HepG2 (cell line): ENCODE results near the gene HS6ST1. TPM values are rescaled to one million over a fixed set of nuclear protein-coding genes. Genes with fewer than 3 reads are reported as not detected.

Experiments used
- ATAC-seq: fragments of 200-7000 bp; cut with Tn5 transposase; 3 replicates; pipeline ENCODE4 v1.9.1; 2020; ENCODE audit warnings: mild to moderate bottlenecking, moderate library complexity
- BruUV-seq: library from RNA; stranded (reverse); fragments of 400-500 nt; replicated peaks from 2 replicates; lab custom pipeline; 2021; lab: Mats Ljungman, UMichigan
- CTCF ChIA-PET: fragments of 300-600 bp; formaldehyde crosslinking; extraction: SDS; loops from one replicate; lab custom pipeline; 2021; ENCODE audit warnings: low total read pairs, inconsistent platforms, low intra/inter-chr PET ratio; lab: Yijun Ruan, JAX
- POLR2A ChIA-PET: fragments of 350-600 bp; sonication (Branson Sonifier 250); formaldehyde crosslinking; loops from one replicate; lab custom pipeline; 2020; ENCODE audit warnings: antibody characterized with exemption, inconsistent platforms; lab: Yijun Ruan, JAX
- DNase-seq: peaks from one replicate; pipeline ENCODE4 v3.0.0-alpha.2; 2015; ENCODE audit warnings: low spot score
- FAIRE-seq: peaks from 3 replicates; lab custom pipeline; 2011; peaks lifted over from hg19 to GRCh38; lab: Jason Lieb, UNC
- H2AFZ ChIP-seq: one replicate; pipeline ENCODE4 v1.6.1; 2011; ENCODE audit warnings: low read length, inconsistent platforms
- H3K27ac ChIP-seq: fragments of 300-600 bp; 3 replicates; pipeline ENCODE4 v1.8.0; 2011; ENCODE audit warnings: mixed run types, mild to moderate bottlenecking, mixed read lengths, low read length, inconsistent platforms; ENCODE audit not compliant: insufficient read depth; ENCODE audit errors: extremely low read length
- H3K27me3 ChIP-seq, 2 experiments: fragments of 200-600 bp in 1 of 2; 2 replicates in 1 of 2; 3 replicates in 1 of 2; pipeline versions ENCODE4 v1.6.0 to v1.8.0; 2011; ENCODE audit warnings: low read length in 2 of 2, mild to moderate bottlenecking in 2 of 2, moderate library complexity in 2 of 2, inconsistent platforms in 1 of 2; ENCODE audit not compliant: insufficient read depth in 2 of 2, control insufficient read depth in 1 of 2
- H3K36me3 ChIP-seq, 2 experiments: fragments of 200-600 bp in 1 of 2; replicated peaks in 1 of 2; 2 replicates in 1 of 2; 3 replicates in 1 of 2; pipeline versions ENCODE4 v1.5.1 to v1.8.0; 2011; ENCODE audit warnings: low read length in 2 of 2, inconsistent platforms in 1 of 2; ENCODE audit not compliant: insufficient read depth in 2 of 2, control insufficient read depth in 1 of 2
- H3K4me1 ChIP-seq: 2 replicates; pipeline ENCODE4 v1.5.1; 2012; ENCODE audit warnings: low read length, inconsistent platforms; ENCODE audit not compliant: insufficient read depth
- H3K4me2 ChIP-seq: 2 replicates; pipeline ENCODE4 v1.6.0; 2011; ENCODE audit warnings: low read depth, low read length, inconsistent platforms
- H3K4me3 ChIP-seq, 3 experiments: fragments of 200-600 bp in 1 of 3; sonication (generic), shearing (Covaris generic) in 1 of 3; replicated peaks in 1 of 3; 2 replicates each; pipeline ENCODE4 v1.5.1; 2011 to 2016; ENCODE audit warnings: low read length in 3 of 3, inconsistent platforms in 2 of 3, low read depth in 2 of 3, mild to moderate bottlenecking in 2 of 3, control low read depth in 1 of 3, mixed read lengths in 1 of 3; ENCODE audit not compliant: insufficient read depth in 1 of 3
- H3K79me2 ChIP-seq: one replicate; pipeline ENCODE4 v1.6.1; 2011; ENCODE audit warnings: low read length, inconsistent platforms; ENCODE audit not compliant: insufficient read depth
- H3K9ac ChIP-seq: 2 replicates; pipeline ENCODE4 v1.6.0; 2011; ENCODE audit warnings: mild to moderate bottlenecking, low read depth, low read length, inconsistent platforms; ENCODE audit not compliant: insufficient read depth
- H3K9me3 ChIP-seq: 2 replicates; pipeline ENCODE4 v1.5.1; 2012; ENCODE audit warnings: mild to moderate bottlenecking, low read length
- H4K20me1 ChIP-seq: 2 replicates; pipeline ENCODE4 v1.6.0; 2011; ENCODE audit warnings: inconsistent platforms, mild to moderate bottlenecking, low read length, moderate library complexity; ENCODE audit not compliant: insufficient read depth
- AGO2 ChIP-seq: fragments of 200-400 bp; formaldehyde crosslinking; optimal IDR thresholded peaks from 2 replicates; pipeline ENCODE3; 2017; ENCODE audit warnings: mild to moderate bottlenecking, low read depth, low read length, moderate library complexity
- KLF11 ChIP-seq: IDR thresholded peaks from 2 replicates; pipeline ENCODE4 v1.6.1; 2016; ENCODE audit warnings: missing compliant biosample characterization
- MIER2 ChIP-seq: IDR thresholded peaks from 2 replicates; pipeline ENCODE4 v1.6.1; 2016; ENCODE audit warnings: missing biosample characterization, missing genetic modification reagents
- RBM22 ChIP-seq: fragments of 200-400 bp; formaldehyde crosslinking; optimal IDR thresholded peaks from 2 replicates; pipeline ENCODE3; 2017; ENCODE audit warnings: mild to moderate bottlenecking, low read length, moderate library complexity
- ZBTB3 ChIP-seq: sonication (generic); formaldehyde crosslinking; IDR thresholded peaks from 2 replicates; pipeline ENCODE4 v1.4.0; 2020; ENCODE audit warnings: low read depth, mild to moderate bottlenecking, moderate library complexity, missing genetic modification reagents, borderline replicate concordance
- ZNF143 ChIP-seq: sonication (generic); formaldehyde crosslinking; IDR thresholded peaks from 2 replicates; pipeline ENCODE4 v1.4.0; 2020; ENCODE audit warnings: missing genetic modification reagents
- WGBS: methylation state at CpG from one replicate; pipeline ENCODE4 v1.1.6; 2017; ENCODE audit warnings: low lambda C conversion rate; 5-methylcytosine and 5-hydroxymethylcytosine counted together
- in situ Hi-C: cut with HindIII; loops from 2 replicates; pipeline ENCODE4 v1.10.0; 2017; ENCODE audit warnings: low pct_unique_long_range_greater_than_20kb; ENCODE audit not compliant: extremely low pct_ligation_motif_present
- intact Hi-C: fragments of 100-400 bp; cut with micrococcal nuclease; formaldehyde crosslinking; loops from one replicate; pipeline ENCODE4 v1.10.0; 2022; ENCODE audit not compliant: unreplicated experiment
- polyA plus RNA-seq, 8 experiments: library from polyadenylated mRNA; depleted of rRNA in 3 of 8; stranded (reverse) in 7 of 8; unstranded in 1 of 8; fragments of >200 nt; fragmentation: Illumina TruSeq in 4 of 8; extraction: Trizol in 4 of 8; gene quantifications; 2 replicates each; pipeline versions ENCODE4 v1.2.1 to v1.2.3, GENCODE V29; 2011 to 2016; ENCODE audit warnings: low read depth in 4 of 8, missing spikeins in 1 of 8, mixed read lengths in 1 of 8; ENCODE audit not compliant: insufficient read depth in 1 of 8
- total RNA-seq, 5 experiments: library from RNA; depleted of rRNA; stranded (reverse); fragments of >200 nt; fragmentation: Illumina TruSeq; extraction: Trizol; gene quantifications; 2 replicates each; pipeline ENCODE4 v1.2.3, GENCODE V29; 2016; ENCODE audit warnings: low read depth in 1 of 5
- TF ChIP-seq, protein P1 (sequence below): sonication (generic); formaldehyde crosslinking; IDR thresholded peaks from 2 replicates; pipeline ENCODE4 v1.4.0; 2020; ENCODE audit warnings: missing genetic modification reagents

HS6ST1 gene
- total and polyA plus RNA-seq, 2 of the 13 experiments (the other 11 are each of a cell fraction or from before 2014, with no cell fraction given) = 34.5 to 84.6 TPM

DNA sequence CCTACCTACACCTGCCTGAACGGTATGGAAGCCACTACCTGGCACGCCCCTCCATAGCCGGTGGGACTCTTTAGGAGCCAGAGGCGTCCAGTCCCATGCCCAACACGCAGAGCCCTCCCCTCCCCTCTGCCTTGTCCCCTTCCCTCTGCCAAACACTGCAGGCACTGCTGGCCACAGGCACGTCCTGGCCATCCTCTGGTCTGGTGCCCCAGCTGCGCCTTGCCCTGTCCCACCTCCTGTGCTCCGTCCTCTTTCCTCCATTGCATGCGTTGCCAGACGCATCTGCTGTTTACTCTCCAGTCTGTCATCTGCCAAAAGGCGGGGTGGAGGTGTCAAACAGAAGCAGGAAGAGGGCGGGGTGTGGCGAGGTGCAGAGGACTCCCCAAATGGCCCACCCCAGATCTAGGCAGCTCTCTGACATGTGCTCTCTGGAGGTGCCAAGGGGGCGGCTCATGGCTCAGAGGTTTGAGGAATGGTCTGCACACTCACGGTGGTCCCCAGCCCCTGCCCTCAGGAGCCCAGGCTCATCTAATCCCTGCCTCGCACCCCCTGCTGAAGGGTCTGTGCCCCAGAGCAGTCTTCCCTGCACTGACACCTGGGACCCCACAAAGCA is 45.1 kb downstream of the HS6ST1 start:
- peaks cover 45 to 80% of the 10 kb centered on the region in 2 experiments for H3K36me3 ChIP-seq
- 0 out of 2 replicates have a peak, but pooled peaks cover 3% of the 10 kb centered on the region for H3K9me3 ChIP-seq
- TF ChIP-seq MIER2 (CRISPR knock-in tag) (no peak), AGO2 (peak; percentile 95), ZBTB3 (CRISPR knock-in tag) (no peak), ZNF143 (CRISPR knock-in tag) (no peak), KLF11 (CRISPR knock-in tag) (no peak), RBM22 (peak; percentile 61)
- TF ChIP-seq, protein P1, sequence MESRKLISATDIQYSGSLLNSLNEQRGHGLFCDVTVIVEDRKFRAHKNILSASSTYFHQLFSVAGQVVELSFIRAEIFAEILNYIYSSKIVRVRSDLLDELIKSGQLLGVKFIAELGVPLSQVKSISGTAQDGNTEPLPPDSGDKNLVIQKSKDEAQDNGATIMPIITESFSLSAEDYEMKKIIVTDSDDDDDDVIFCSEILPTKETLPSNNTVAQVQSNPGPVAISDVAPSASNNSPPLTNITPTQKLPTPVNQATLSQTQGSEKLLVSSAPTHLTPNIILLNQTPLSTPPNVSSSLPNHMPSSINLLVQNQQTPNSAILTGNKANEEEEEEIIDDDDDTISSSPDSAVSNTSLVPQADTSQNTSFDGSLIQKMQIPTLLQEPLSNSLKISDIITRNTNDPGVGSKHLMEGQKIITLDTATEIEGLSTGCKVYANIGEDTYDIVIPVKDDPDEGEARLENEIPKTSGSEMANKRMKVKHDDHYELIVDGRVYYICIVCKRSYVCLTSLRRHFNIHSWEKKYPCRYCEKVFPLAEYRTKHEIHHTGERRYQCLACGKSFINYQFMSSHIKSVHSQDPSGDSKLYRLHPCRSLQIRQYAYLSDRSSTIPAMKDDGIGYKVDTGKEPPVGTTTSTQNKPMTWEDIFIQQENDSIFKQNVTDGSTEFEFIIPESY (CRISPR knock-in tag) = 0 out of 2 replicates have a peak, but pooled peaks have one; percentile 10
- no peak overlapping the region for H3K27ac ChIP-seq
- no peak for DNase-seq
- H3K4me3 ChIP-seq = no peak overlapping the region
- H3K4me2 ChIP-seq = no peak overlapping the region
- peaks cover 33% of the 10 kb centered on the region for H3K79me2 ChIP-seq
- intact Hi-C loops (no loop called here), in situ Hi-C loops (no loop called here)
- H3K9ac ChIP-seq = no peak overlapping the region
- peaks cover 34% of the 10 kb centered on the region for H3K4me1 ChIP-seq
- H3K27me3 ChIP-seq = no peaks in the 10 kb centered on the region
- H2AFZ ChIP-seq = no peak overlapping the region
- CTCF ChIA-PET = no interaction called here
- POLR2A ChIA-PET = no interaction called here
- H4K20me1 ChIP-seq = peaks cover 34% of the 10 kb centered on the region; the same call in 1 of the 2 replicates
- ATAC-seq = no peak
- 98% methylated on average over 14 of the region's 16 CpGs for WGBS
- no TSS peak for BruUV-seq
- no peak for FAIRE-seq
